Tibial artery (tissue), 4 donors: ENCODE data around the gene OR1Q1.

ENCODE experiments used
- DNase-seq, 2 donors: peaks; one replicate each; pipeline ENCODE4 v3.0.0-alpha.2; 2019
- H3K27ac ChIP-seq, 2 donors: fragments of 200-600 bp; sonication (generic) in 1 of 2; 1 replicate in 1 of 2; 2 replicates in 1 of 2; pipeline ENCODE4 v1.5.1; 2018 to 2019; ENCODE audit warnings: mild to moderate bottlenecking in 1 of 2
- H3K27me3 ChIP-seq, 2 donors: fragments of 200-600 bp; sonication (generic) in 1 of 2; one replicate each; pipeline versions ENCODE4 v1.5.1 to v1.6.0; 2016 to 2019
- H3K36me3 ChIP-seq, 3 donors: fragments of 200-600 bp; sonication (generic) in 2 of 3; one replicate each; pipeline ENCODE4 v1.5.1; 2016 to 2019; ENCODE audit warnings: mild to moderate bottlenecking in 2 of 3
- H3K4me1 ChIP-seq, 4 donors: fragments of 200-600 bp; sonication (generic) in 2 of 4; 1 replicate in 3 of 4; 2 replicates in 1 of 4; pipeline ENCODE4 v1.5.1; 2016 to 2019
- H3K4me3 ChIP-seq, 2 donors: fragments of 200-600 bp; sonication (generic) in 1 of 2; 1 replicate in 1 of 2; 2 replicates in 1 of 2; pipeline ENCODE4 v1.5.1; 2018 to 2019; ENCODE audit warnings: mild to moderate bottlenecking in 2 of 2
- H3K9me3 ChIP-seq, 3 donors: fragments of 200-600 bp; sonication (generic) in 1 of 3; one replicate each; pipeline ENCODE4 v1.5.1; 2016 to 2019
- CTCF ChIP-seq, 2 experiments: fragments of 200-600 bp in 1 of 2; fragments of 450-650 bp in 1 of 2; IDR thresholded peaks; one replicate each; pipeline ENCODE4 v1.5.1; 2017 to 2019; ENCODE audit warnings: antibody characterized with exemption in 2 of 2, mild to moderate bottlenecking in 1 of 2, moderate library complexity in 1 of 2
- intact Hi-C: fragments of 100-400 bp; cut with DNase I; formaldehyde crosslinking; loops from one replicate; pipeline ENCODE4 v1.15.0; 2023; ENCODE audit warnings: low total_unique reads

OR1Q1 gene

GRCh38 chr9:122657527-122657926 lies 43.0 kb downstream of the OR1Q1 start, which contains the start of gene OR1B1:
TSS of gene OR1B1 (minus strand) at chr9:122657627.
- no peaks in the 10 kb centered on the region for H3K9me3 ChIP-seq
- H3K27ac ChIP-seq, result no peak within 1 kb of the TSS
- H3K27me3 ChIP-seq, result no peaks in the 10 kb centered on the region
- no peak within 1 kb of the TSS for H3K4me3 ChIP-seq
- no peak for TF ChIP-seq CTCF (IDR thresholded peaks at IDR 0.05)
- no peaks in the 10 kb centered on the region for H3K36me3 ChIP-seq
- intact Hi-C loops, result no loop called here
- H3K4me1 ChIP-seq, result no peaks in the 10 kb centered on the region
- DNase-seq, result no peak

GRCh38 chr9:122661416-122661815 lies 46.9 kb downstream of the OR1Q1 start, which contains the start of gene OR1L1:
TSS of gene OR1L1 (plus strand) at chr9:122661716. CDS start at chr9:122661716, 0 bp downstream.
- no peak within 1 kb of the TSS for H3K27ac ChIP-seq
- TF ChIP-seq CTCF (IDR thresholded peaks at IDR 0.05), result no peak
- H3K27me3 ChIP-seq, result no peaks in the 10 kb centered on the region
- H3K4me1 ChIP-seq, result no peaks in the 10 kb centered on the region
- no peak within 1 kb of the TSS for H3K4me3 ChIP-seq
- H3K36me3 ChIP-seq, result no peaks in the 10 kb centered on the region
- no peak for DNase-seq
- intact Hi-C loops, result no loop called here
- peaks cover 0 to 6% (median 4%) of the 10 kb centered on the region in 3 donors for H3K9me3 ChIP-seq
